Activated T-helper 17 cell treated with anti-CD3 and anti-CD28 coated beads, Interleukin-2, amount 50 U/mL, for 72 hours (primary cell): ENCODE results near the gene ABCC12. TPM values are rescaled to one million over a fixed set of nuclear protein-coding genes. Genes with fewer than 3 reads are reported as not detected.
"Not testable (repeated sequence)": the region's sequence is repeated elsewhere in the genome, so short reads cannot be mapped to it uniquely, and the experiment has no call there.

Experiments used
- ATAC-seq: fragments of 150-1000 bp; cut with Tn5 transposase; replicated peaks from 2 replicates; pipeline ENCODE4 v1.10.0; 2021; ENCODE audit warnings: mild to moderate bottlenecking, moderate library complexity
- H3K27ac Mint-ChIP-seq: one replicate; pipeline ENCODE4 v1.8.0; 2022; ENCODE audit warnings: mixed read lengths
- H3K27me3 Mint-ChIP-seq: one replicate; pipeline ENCODE4 v1.8.0; 2022; ENCODE audit warnings: mixed read lengths
- H3K36me3 Mint-ChIP-seq: one replicate; pipeline ENCODE4 v1.8.0; 2022; ENCODE audit warnings: low read depth, mild to moderate bottlenecking, mixed read lengths
- H3K4me1 Mint-ChIP-seq: one replicate; pipeline ENCODE4 v1.8.0; 2022; ENCODE audit warnings: mixed read lengths
- H3K4me3 Mint-ChIP-seq: one replicate; pipeline ENCODE4 v1.8.0; 2022; ENCODE audit warnings: mild to moderate bottlenecking, mixed read lengths
- H3K9me3 Mint-ChIP-seq: one replicate; pipeline ENCODE4 v1.8.0; 2022; ENCODE audit warnings: mixed read lengths
- total RNA-seq, 2 donors: library from RNA; stranded (reverse); gene quantifications; one replicate each; pipeline ENCODE4 v1.2.3, GENCODE V29; 2022

The ABCC12 gene
- total RNA-seq, 2 donors from 2014 or later, result not detected

GRCh38 chr16:48176635-48177408 lies 21.0 kb upstream of the ABCC12 start:
- Mint-ChIP-seq H3K36me3 (no peaks in the 10 kb centered on the region), H3K4me3 (no peak overlapping the region), H3K4me1 (no peaks in the 10 kb centered on the region), H3K27ac (no peak overlapping the region), H3K27me3 (peaks cover 7% of the 10 kb centered on the region), H3K9me3 (no peaks in the 10 kb centered on the region)
- ATAC-seq, result no peak

- peaks cover 7% of the 10 kb centered on the region for H3K27me3 Mint-ChIP-seq
Observed at GRCh38 chr16:48173889-48174288, 18.1 kb upstream of the ABCC12 start.

GRCh38 chr16:48172682-48173081 lies 16.9 kb upstream of the ABCC12 start:
- ATAC-seq, result no peak
- Mint-ChIP-seq H3K36me3 (no peaks in the 10 kb centered on the region), H3K9me3 (no peaks in the 10 kb centered on the region), H3K4me3 (no peak overlapping the region), H3K27ac (no peak overlapping the region), H3K27me3 (peaks cover 7% of the 10 kb centered on the region), H3K4me1 (no peaks in the 10 kb centered on the region)

More at GRCh38 chr16:48173889-48174288, 18.1 kb upstream of the ABCC12 start:
- no peak overlapping the region for H3K4me3 Mint-ChIP-seq
- no peak overlapping the region for H3K27ac Mint-ChIP-seq
- no peaks in the 10 kb centered on the region for H3K36me3 Mint-ChIP-seq
- H3K4me1 Mint-ChIP-seq, result no peaks in the 10 kb centered on the region
- ATAC-seq, result no peak
- no peaks in the 10 kb centered on the region for H3K9me3 Mint-ChIP-seq

GRCh38 chr16:48169896-48170295 lies 14.1 kb upstream of the ABCC12 start:
- Mint-ChIP-seq H3K9me3 (no peaks in the 10 kb centered on the region), H3K4me3 (no peak overlapping the region), H3K27me3 (peaks cover 7% of the 10 kb centered on the region), H3K27ac (no peak overlapping the region), H3K36me3 (no peaks in the 10 kb centered on the region), H3K4me1 (peaks cover 3% of the 10 kb centered on the region)
- ATAC-seq, result no peak

GRCh38 chr16:48168075-48168474 lies 12.3 kb upstream of the ABCC12 start:
- peaks cover 4% of the 10 kb centered on the region for H3K27me3 Mint-ChIP-seq

GRCh38 chr16:48166617-48167016 lies 10.8 kb upstream of the ABCC12 start:
- H3K4me3 Mint-ChIP-seq, H3K4me1 Mint-ChIP-seq, H3K36me3 Mint-ChIP-seq, ATAC-seq, H3K9me3 Mint-ChIP-seq, H3K27me3 Mint-ChIP-seq, H3K27ac Mint-ChIP-seq: not testable (repeated sequence)

More at GRCh38 chr16:48168075-48168474, 12.3 kb upstream of the ABCC12 start:
- Mint-ChIP-seq H3K9me3 (no peaks in the 10 kb centered on the region), H3K4me1 (peaks cover 5% of the 10 kb centered on the region), H3K27ac (no peak overlapping the region), H3K36me3 (no peaks in the 10 kb centered on the region), H3K4me3 (no peak overlapping the region)
- ATAC-seq, result no peak

GRCh38 chr16:48165961-48166578 lies 10.3 kb upstream of the ABCC12 start:
- no peaks in the 10 kb centered on the region for H3K36me3 Mint-ChIP-seq
- no peaks in the 10 kb centered on the region for H3K9me3 Mint-ChIP-seq
- H3K4me1 Mint-ChIP-seq, result peaks cover 5% of the 10 kb centered on the region
- H3K27me3 Mint-ChIP-seq, result peaks cover 3% of the 10 kb centered on the region
- no peak overlapping the region for H3K4me3 Mint-ChIP-seq
- no peak overlapping the region for H3K27ac Mint-ChIP-seq
- ATAC-seq, result no peak

GRCh38 chr16:48164907-48165715 lies 9.3 kb upstream of the ABCC12 start:
- ATAC-seq, result peak; percentile 95
- Mint-ChIP-seq H3K36me3 (no peaks in the 10 kb centered on the region), H3K4me1 (peaks cover 5% of the 10 kb centered on the region), H3K4me3 (no peak overlapping the region), H3K27ac (peak overlapping the region; percentile 17), H3K27me3 (peaks cover 3% of the 10 kb centered on the region), H3K9me3 (no peaks in the 10 kb centered on the region)

- peaks cover 12% of the 10 kb centered on the region for H3K4me1 Mint-ChIP-seq
- H3K4me3 Mint-ChIP-seq, result no peak overlapping the region
- no peaks in the 10 kb centered on the region for H3K9me3 Mint-ChIP-seq
- no peak for ATAC-seq
- H3K27me3 Mint-ChIP-seq, result peaks cover 3% of the 10 kb centered on the region
- H3K27ac Mint-ChIP-seq, result no peak overlapping the region
- H3K36me3 Mint-ChIP-seq, result peaks cover 6% of the 10 kb centered on the region
Observed at GRCh38 chr16:48162839-48163410, 7.1 kb upstream of the ABCC12 start.

- Mint-ChIP-seq H3K4me3 (no peak overlapping the region), H3K27ac (no peak overlapping the region), H3K36me3 (peaks cover 10% of the 10 kb centered on the region), H3K4me1 (peaks cover 19% of the 10 kb centered on the region), H3K27me3 (peaks cover 3% of the 10 kb centered on the region), H3K9me3 (no peaks in the 10 kb centered on the region)
- ATAC-seq, result no peak
Observed at GRCh38 chr16:48161906-48162305, 6.1 kb upstream of the ABCC12 start.

GRCh38 chr16:48160575-48160974 lies 4.8 kb upstream of the ABCC12 start:
- no peak overlapping the region for H3K27ac Mint-ChIP-seq
- peaks cover 10% of the 10 kb centered on the region for H3K36me3 Mint-ChIP-seq
- H3K9me3 Mint-ChIP-seq, result no peaks in the 10 kb centered on the region
- H3K4me1 Mint-ChIP-seq, result peaks cover 21% of the 10 kb centered on the region
- H3K27me3 Mint-ChIP-seq, result peaks cover 3% of the 10 kb centered on the region
- H3K4me3 Mint-ChIP-seq, result no peak overlapping the region
- ATAC-seq, result no peak

- peak; percentile 96 for ATAC-seq
- peak overlapping the region; percentile 60 for H3K4me3 Mint-ChIP-seq
- H3K27ac Mint-ChIP-seq, result peak overlapping the region; percentile 96
- H3K27me3 Mint-ChIP-seq, result peaks cover 3% of the 10 kb centered on the region
- peaks cover 15% of the 10 kb centered on the region for H3K4me1 Mint-ChIP-seq
- peaks cover 10% of the 10 kb centered on the region for H3K36me3 Mint-ChIP-seq
- no peaks in the 10 kb centered on the region for H3K9me3 Mint-ChIP-seq
Observed at GRCh38 chr16:48158296-48158695, 2.5 kb upstream of the ABCC12 start.

GRCh38 chr16:48157794-48158193 lies 2.0 kb upstream of the ABCC12 start:
- Mint-ChIP-seq H3K27ac (peak overlapping the region; percentile 96), H3K27me3 (no peaks in the 10 kb centered on the region), H3K4me3 (peak overlapping the region; percentile 60), H3K9me3 (no peaks in the 10 kb centered on the region), H3K36me3 (peaks cover 10% of the 10 kb centered on the region), H3K4me1 (peaks cover 15% of the 10 kb centered on the region)
- peak; percentile 61 for ATAC-seq

GRCh38 chr16:48157302-48157701 lies 1.5 kb upstream of the ABCC12 start:
- H3K27me3 Mint-ChIP-seq, result no peaks in the 10 kb centered on the region
- peak overlapping the region; percentile 60 for H3K4me3 Mint-ChIP-seq
- H3K36me3 Mint-ChIP-seq, result peaks cover 10% of the 10 kb centered on the region
- no peaks in the 10 kb centered on the region for H3K9me3 Mint-ChIP-seq
- ATAC-seq, result no peak
- H3K4me1 Mint-ChIP-seq, result peaks cover 15% of the 10 kb centered on the region
- H3K27ac Mint-ChIP-seq, result peak overlapping the region; percentile 96
